Ascending aorta (tissue), 2 donors: ENCODE results near the gene SLC34A1. TPM values are rescaled to one million over a fixed set of nuclear protein-coding genes. Genes with fewer than 3 reads are reported as not detected.

ENCODE experiments used
- DNase-seq, 2 donors: peaks; one replicate each; pipeline ENCODE4 v3.0.0-alpha.2; 2019; ENCODE audit warnings: low spot score in 2 of 2
- H3K27ac ChIP-seq, 2 donors: fragments of 200-600 bp; sonication (generic); one replicate each; pipeline ENCODE4 v1.5.1; 2016 to 2017; ENCODE audit warnings: mild to moderate bottlenecking in 1 of 2
- H3K27me3 ChIP-seq: fragments of 200-600 bp; sonication (generic); one replicate; pipeline ENCODE4 v1.5.1; 2017
- H3K36me3 ChIP-seq, 2 donors: fragments of 200-600 bp; sonication (generic); one replicate each; pipeline ENCODE4 v1.5.1; 2016
- H3K4me1 ChIP-seq, 2 donors: fragments of 200-600 bp; sonication (generic); one replicate each; pipeline ENCODE4 v1.5.1; 2016 to 2017; ENCODE audit warnings: mild to moderate bottlenecking in 1 of 2
- H3K4me3 ChIP-seq, 2 donors: fragments of 200-600 bp; sonication (generic); one replicate each; pipeline ENCODE4 v1.5.1; 2016 to 2017; ENCODE audit warnings: mild to moderate bottlenecking in 1 of 2
- H3K9me3 ChIP-seq, 2 donors: fragments of 200-600 bp; sonication (generic); one replicate each; pipeline ENCODE4 v1.5.1; 2016
- CTCF ChIP-seq, 3 experiments: fragments of 200-600 bp in 2 of 3; fragments of 450-650 bp in 1 of 3; sonication (generic) in 2 of 3; IDR thresholded peaks; one replicate each; pipeline ENCODE4 v1.5.1; 2016 to 2019; ENCODE audit warnings: antibody characterized with exemption in 3 of 3, mild to moderate bottlenecking in 1 of 3, moderate library complexity in 1 of 3
- intact Hi-C: fragments of 100-400 bp; cut with DNase I; formaldehyde crosslinking; loops from one replicate; pipeline ENCODE4 v1.15.1; 2023
- total RNA-seq: library from RNA; depleted of rRNA; stranded (reverse); fragments of >200 nt; gene quantifications from one replicate; pipeline ENCODE4 v1.1.0, GENCODE V29; 2016

The SLC34A1 gene
- total RNA-seq, 1 donor from 2014 or later = not detected

- peaks cover 3 to 8% of the 10 kb centered on the region in 2 donors for H3K36me3 ChIP-seq
- H3K4me1 ChIP-seq = peaks cover 14 to 15% of the 10 kb centered on the region in 2 donors
- intact Hi-C loops = loop anchor here (1.0 to 10.0 kb wide), 7 partner anchors 21 to 779 kb away; partner anchors contain the start of genes HNRNPAB, LMAN2 and PDLIM7
- peak overlapping the region; percentile 82 to 83 for H3K27ac ChIP-seq
- H3K27me3 ChIP-seq = no peaks in the 10 kb centered on the region
- DNase-seq = peak; percentile 100
- H3K9me3 ChIP-seq = no peaks in the 10 kb centered on the region
- H3K4me3 ChIP-seq = peak overlapping the region; percentile 46 to 62
- no peak for TF ChIP-seq CTCF (IDR thresholded peaks at IDR 0.05)
These were observed 41.7 kb downstream of the SLC34A1 start for GRCh38 chr5:177425801-177426565.

- Histone ChIP-seq H3K27ac (peak within 1 kb of the TSS; percentile 83 to 88), H3K27me3 (no peaks in the 10 kb centered on the region), H3K36me3 (peaks cover 4 to 14% of the 10 kb centered on the region in 2 donors), H3K9me3 (no peaks in the 10 kb centered on the region), H3K4me1 (peaks cover 14 to 15% of the 10 kb centered on the region in 2 donors), H3K4me3 (peak within 1 kb of the TSS; percentile 79 to 91)
- intact Hi-C loops = loop anchor here (1.0 to 10.0 kb wide), 7 partner anchors 21 to 778 kb away; partner anchors contain the start of genes HNRNPAB, LMAN2 and PDLIM7
- peak in 1 of 3 experiments; percentile 12 for TF ChIP-seq CTCF (IDR thresholded peaks at IDR 0.05)
- DNase-seq = no peak
These were observed 42.5 kb downstream of the SLC34A1 start, which contains the start of gene GRK6 for GRCh38 chr5:177426566-177427210. TSS of gene GRK6 (plus strand) at chr5:177426676. CDS start at chr5:177426846, 170 bp downstream.

DNA sequence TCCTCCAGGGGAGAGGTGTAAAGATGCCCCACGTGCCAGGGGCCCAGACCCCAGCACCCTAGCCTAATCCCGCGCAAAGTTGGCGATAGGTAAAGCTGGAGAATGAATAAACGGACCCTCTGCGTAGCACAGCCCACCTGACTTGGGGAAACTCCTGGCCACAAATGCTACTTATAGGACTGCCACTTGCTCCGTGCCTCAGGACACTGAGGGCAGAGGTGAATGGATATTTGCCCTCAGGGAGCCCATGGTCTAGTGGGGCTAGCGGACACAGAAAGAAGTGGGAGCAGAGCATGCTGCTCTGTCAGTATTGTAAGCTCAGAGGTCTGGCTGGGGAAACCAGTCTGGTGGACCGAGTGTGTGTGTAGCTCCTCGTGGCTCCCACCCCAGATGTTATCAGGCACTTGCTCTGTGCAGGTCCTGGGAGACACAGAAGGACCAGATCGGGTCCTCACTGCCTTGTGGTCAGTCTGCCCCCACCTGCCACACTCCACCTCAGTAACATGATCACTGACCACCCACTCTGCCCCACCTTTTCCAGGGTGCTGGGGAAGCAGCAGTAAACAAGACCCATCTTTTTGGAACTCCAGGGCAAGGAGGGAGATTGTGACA lies 43.1 kb downstream of the SLC34A1 start:
- Histone ChIP-seq H3K36me3 (peaks cover 8 to 20% of the 10 kb centered on the region in 2 donors), H3K27ac (peak overlapping the region; percentile 83 to 88), H3K27me3 (no peaks in the 10 kb centered on the region), H3K4me1 (peaks cover 14 to 15% of the 10 kb centered on the region in 2 donors), H3K9me3 (no peaks in the 10 kb centered on the region), H3K4me3 (peak overlapping the region; percentile 79 to 91)
- no peak for DNase-seq
- TF ChIP-seq CTCF (IDR thresholded peaks at IDR 0.05) = no peak
- intact Hi-C loops = loop anchor here (2.0 to 10.0 kb wide), 2 partner anchors 61 to 777 kb away; partner anchors contain the start of gene HNRNPAB

DNA sequence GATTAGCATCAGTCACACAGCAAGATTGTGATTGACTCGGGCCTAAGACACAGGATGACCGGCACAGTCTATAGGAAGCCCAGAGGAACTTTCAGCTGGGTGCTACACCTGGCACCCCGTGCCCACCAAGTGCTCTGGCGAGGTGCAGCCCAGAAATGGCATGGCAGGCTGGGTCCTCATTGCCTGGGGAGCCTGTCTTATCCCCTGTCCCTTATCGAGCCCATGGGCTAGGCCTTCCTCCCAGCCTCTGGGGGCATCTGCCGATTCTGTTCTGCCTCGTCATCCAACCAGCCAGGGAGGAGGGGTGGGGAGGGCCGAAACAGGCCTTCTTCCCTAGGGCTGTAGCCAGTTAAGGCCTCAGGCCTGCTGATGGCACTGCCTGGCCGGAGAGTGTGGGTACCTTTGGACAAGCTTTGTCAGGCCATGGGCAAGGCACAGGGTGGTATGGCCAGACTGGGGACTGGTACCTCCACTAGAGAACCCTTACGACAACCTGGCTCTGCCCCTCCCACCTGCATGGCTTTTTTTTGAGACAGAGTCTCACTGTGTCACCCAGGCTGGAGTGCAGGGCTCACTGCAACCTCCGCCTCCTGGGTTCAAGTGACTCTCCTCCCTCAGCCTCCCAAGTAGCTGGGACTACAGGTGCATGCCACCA lies 43.8 kb downstream of the SLC34A1 start:
- Histone ChIP-seq H3K36me3 (peaks cover 15 to 26% of the 10 kb centered on the region in 2 donors), H3K9me3 (no peaks in the 10 kb centered on the region), H3K4me3 (peak overlapping the region; percentile 79 to 91), H3K4me1 (peaks cover 14 to 15% of the 10 kb centered on the region in 2 donors), H3K27ac (no peak overlapping the region), H3K27me3 (no peaks in the 10 kb centered on the region)
- no peak for TF ChIP-seq CTCF (IDR thresholded peaks at IDR 0.05)
- intact Hi-C loops = loop anchor here (2.0 to 10.0 kb wide), 2 partner anchors 61 to 777 kb away; partner anchors contain the start of gene HNRNPAB
- DNase-seq = no peak
